Skeletal muscle cell (primary cell): ENCODE measurements around the gene DGKZ.
"Not testable (repeated sequence)": the region's sequence is repeated elsewhere in the genome, so short reads cannot be mapped to it uniquely, and the experiment has no call there.

Experiments
- DNase-seq: peaks from one replicate; pipeline ENCODE4 v3.0.0-alpha.2; 2010; ENCODE audit warnings: low read depth
- H3K4me3 ChIP-seq: 2 replicates; pipeline ENCODE4 v1.5.1; 2011; ENCODE audit warnings: low read depth, mild to moderate bottlenecking, control low read depth, low read length, moderate library complexity

DGKZ gene

GRCh38 chr11:46376258-46377050 is 29.2 kb downstream of the DGKZ start:
- no peak for DNase-seq
- no peak overlapping the region for H3K4me3 ChIP-seq

- H3K4me3 ChIP-seq = no peak overlapping the region
- no peak for DNase-seq
Observed at GRCh38 chr11:46377290-46377689, 30.0 kb downstream of the DGKZ start.

- H3K4me3 ChIP-seq = no peak overlapping the region
- DNase-seq = no peak
Observed at GRCh38 chr11:46377831-46378230, 30.6 kb downstream of the DGKZ start.

GRCh38 chr11:46378296-46378695 is 31.0 kb downstream of the DGKZ start:
- H3K4me3 ChIP-seq = no peak overlapping the region
- DNase-seq = no peak

GRCh38 chr11:46378811-46379481 is 31.7 kb downstream of the DGKZ start:
- no peak for DNase-seq
- H3K4me3 ChIP-seq = no peak overlapping the region

GRCh38 chr11:46379482-46380293 is 32.4 kb downstream of the DGKZ start:
- H3K4me3 ChIP-seq, DNase-seq: not testable (repeated sequence)

- peak overlapping the region; percentile 52 for H3K4me3 ChIP-seq
- DNase-seq = no peak
Observed at GRCh38 chr11:46380340-46381047, 33.2 kb downstream of the DGKZ start.

- no peak for DNase-seq
- H3K4me3 ChIP-seq = peak within 1 kb of the TSS; percentile 64
Observed at GRCh38 chr11:46381048-46381818, 34.0 kb downstream of the DGKZ start, which contains the start of gene MDK. Gene MDK, plus strand, starts transcription at chr11:46381669. Its CDS starts 389 bp downstream, at chr11:46382058.

GRCh38 chr11:46381819-46382645 is 34.8 kb downstream of the DGKZ start:
- H3K4me3 ChIP-seq = peak overlapping the region; percentile 64
- DNase-seq = no peak

GRCh38 chr11:46382646-46383403 is 35.6 kb downstream of the DGKZ start:
- no peak for DNase-seq
- peak overlapping the region; percentile 64 for H3K4me3 ChIP-seq

GRCh38 chr11:46383404-46383758 is 36.1 kb downstream of the DGKZ start:
- H3K4me3 ChIP-seq = no peak overlapping the region
- no peak for DNase-seq

GRCh38 chr11:46383974-46384701 is 36.9 kb downstream of the DGKZ start:
- H3K4me3 ChIP-seq = no peak overlapping the region

GRCh38 chr11:46385169-46386004 is 38.1 kb downstream of the DGKZ start:
- no peak overlapping the region for H3K4me3 ChIP-seq
- DNase-seq = no peak

More at GRCh38 chr11:46383974-46384701, 36.9 kb downstream of the DGKZ start:
- DNase-seq = no peak

GRCh38 chr11:46386005-46386578 is 38.8 kb downstream of the DGKZ start:
- no peak for DNase-seq
- no peak overlapping the region for H3K4me3 ChIP-seq

GRCh38 chr11:46386674-46387073 is 39.4 kb downstream of the DGKZ start:
- DNase-seq = no peak
- H3K4me3 ChIP-seq = no peak overlapping the region
